ENCODE results near the gene TKTL1.

Gene TKTL1

DNA sequence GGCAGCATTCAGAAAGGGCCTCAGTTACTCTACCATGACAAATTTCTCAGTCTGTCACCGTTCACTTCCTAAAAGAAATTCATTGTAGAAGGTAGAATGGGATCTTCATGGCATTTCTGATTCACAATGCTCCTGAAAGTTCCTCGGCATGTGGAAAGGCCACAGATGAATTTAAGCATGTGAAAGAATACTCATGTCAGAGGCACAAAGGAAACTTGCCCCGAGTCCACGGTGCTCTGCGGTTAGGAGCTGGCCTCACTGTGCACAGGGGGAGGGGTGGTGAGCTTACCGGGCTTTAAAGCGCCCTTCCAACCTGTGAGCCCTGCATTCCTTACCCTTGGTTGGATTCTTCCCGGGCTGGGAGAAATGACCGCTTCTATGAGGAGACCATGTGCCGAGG lies 9.3 kb downstream of the TKTL1 start:
- H4K20me1 ChIP-seq (ENCODE audit: insufficient read depth, low read length), result no peaks in the 10 kb centered on the region
- no peak overlapping the region for H3K9ac ChIP-seq (ENCODE audit: low read depth, low read length)
- H3K4me2 ChIP-seq (ENCODE audit: insufficient read depth, low read length), result no peak overlapping the region
- no peaks in the 10 kb centered on the region for H3K27me3 ChIP-seq (ENCODE audit: insufficient read depth, low read length, poor library complexity)
- TF ChIP-seq, protein P1, sequence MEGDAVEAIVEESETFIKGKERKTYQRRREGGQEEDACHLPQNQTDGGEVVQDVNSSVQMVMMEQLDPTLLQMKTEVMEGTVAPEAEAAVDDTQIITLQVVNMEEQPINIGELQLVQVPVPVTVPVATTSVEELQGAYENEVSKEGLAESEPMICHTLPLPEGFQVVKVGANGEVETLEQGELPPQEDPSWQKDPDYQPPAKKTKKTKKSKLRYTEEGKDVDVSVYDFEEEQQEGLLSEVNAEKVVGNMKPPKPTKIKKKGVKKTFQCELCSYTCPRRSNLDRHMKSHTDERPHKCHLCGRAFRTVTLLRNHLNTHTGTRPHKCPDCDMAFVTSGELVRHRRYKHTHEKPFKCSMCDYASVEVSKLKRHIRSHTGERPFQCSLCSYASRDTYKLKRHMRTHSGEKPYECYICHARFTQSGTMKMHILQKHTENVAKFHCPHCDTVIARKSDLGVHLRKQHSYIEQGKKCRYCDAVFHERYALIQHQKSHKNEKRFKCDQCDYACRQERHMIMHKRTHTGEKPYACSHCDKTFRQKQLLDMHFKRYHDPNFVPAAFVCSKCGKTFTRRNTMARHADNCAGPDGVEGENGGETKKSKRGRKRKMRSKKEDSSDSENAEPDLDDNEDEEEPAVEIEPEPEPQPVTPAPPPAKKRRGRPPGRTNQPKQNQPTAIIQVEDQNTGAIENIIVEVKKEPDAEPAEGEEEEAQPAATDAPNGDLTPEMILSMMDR (IDR thresholded peaks at IDR 0.05; ENCODE audit: borderline replicate concordance, extremely low read depth, low read length, poor library complexity, severe bottlenecking), result no peak
- no peak for TF ChIP-seq EZH2 (IDR thresholded peaks at IDR 0.05; ENCODE audit: borderline replicate concordance, low read depth, low read length, severe bottlenecking)
- peaks cover 3% of the 10 kb centered on the region; the same call in 1 of the 2 replicates for H3K4me1 ChIP-seq (ENCODE audit: insufficient read depth, low read length)
- DNase-seq (no peak), ATAC-seq (ENCODE audit: insufficient read depth, low read depth) (no peak)
- no peaks in the 10 kb centered on the region for H3K9me3 ChIP-seq (ENCODE audit: insufficient read depth, low read length, severe bottlenecking)
- H3K79me2 ChIP-seq (ENCODE audit: insufficient read depth, low read length), result no peaks in the 10 kb centered on the region
- H2AFZ ChIP-seq (ENCODE audit: low read depth, low read length), result no peak overlapping the region
- no peak overlapping the region for H3K27ac ChIP-seq (ENCODE audit: low read length)
- H3K4me3 ChIP-seq (ENCODE audit: low read depth in 1 of 2, low read length in 2 of 2), result no peak overlapping the region
- H3K36me3 ChIP-seq (ENCODE audit: insufficient read depth, low read length), result no peaks in the 10 kb centered on the region

DNA sequence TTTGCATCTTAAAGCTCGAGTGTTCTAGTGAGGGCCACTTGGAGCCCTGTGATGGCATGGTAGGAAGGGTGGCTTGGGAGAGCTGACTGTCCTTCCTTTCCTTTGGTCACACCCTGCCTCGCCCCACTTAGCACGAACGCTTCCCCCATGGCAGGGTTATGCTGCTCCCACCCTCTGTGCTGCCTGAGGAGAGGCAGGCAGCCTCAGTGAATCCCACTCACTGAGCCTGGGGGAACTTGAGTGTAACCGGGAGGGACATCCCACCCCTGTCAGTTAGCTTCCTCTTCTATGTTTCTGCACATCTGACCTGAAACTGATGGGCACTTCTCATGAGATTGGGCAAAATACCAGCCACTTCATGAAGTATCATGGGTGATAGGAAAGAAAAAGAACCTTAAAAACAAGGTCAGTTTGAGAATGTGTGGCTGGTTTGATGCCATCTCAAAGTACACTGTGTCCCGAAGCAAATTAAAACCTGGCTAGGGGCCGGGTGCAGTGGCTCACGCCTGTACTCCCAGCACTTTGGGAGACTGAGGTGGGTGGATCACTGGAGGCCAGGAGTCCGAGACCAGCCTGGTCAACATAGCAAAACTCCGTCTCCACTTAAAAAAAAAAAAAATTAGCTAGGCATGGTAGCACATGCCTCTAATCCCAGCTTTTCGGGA lies 10.1 kb downstream of the TKTL1 start:
- H3K9ac ChIP-seq (ENCODE audit: low read depth, low read length), result no peak overlapping the region
- no peaks in the 10 kb centered on the region for H3K79me2 ChIP-seq (ENCODE audit: insufficient read depth, low read length)
- no peak overlapping the region for H3K4me2 ChIP-seq (ENCODE audit: insufficient read depth, low read length)
- H4K20me1 ChIP-seq (ENCODE audit: insufficient read depth, low read length), result no peaks in the 10 kb centered on the region
- DNase-seq, result no peak
- no peaks in the 10 kb centered on the region for H3K27me3 ChIP-seq (ENCODE audit: insufficient read depth, low read length, poor library complexity)
- H3K4me1 ChIP-seq (ENCODE audit: insufficient read depth, low read length), result peaks cover 3% of the 10 kb centered on the region; the same call in 1 of the 2 replicates
- no peak overlapping the region for H3K4me3 ChIP-seq (ENCODE audit: low read depth in 1 of 2, low read length in 2 of 2)
- H3K27ac ChIP-seq (ENCODE audit: low read length), result no peak overlapping the region
- TF ChIP-seq EZH2 (IDR thresholded peaks at IDR 0.05; ENCODE audit: borderline replicate concordance, low read depth, low read length, severe bottlenecking), result no peak
- TF ChIP-seq, protein P1 (IDR thresholded peaks at IDR 0.05; ENCODE audit: borderline replicate concordance, extremely low read depth, low read length, poor library complexity, severe bottlenecking), result no peak
- no peaks in the 10 kb centered on the region for H3K36me3 ChIP-seq (ENCODE audit: insufficient read depth, low read length)
- H2AFZ ChIP-seq (ENCODE audit: low read depth, low read length), result no peak overlapping the region
- H3K9me3 ChIP-seq (ENCODE audit: insufficient read depth, low read length, severe bottlenecking), result no peaks in the 10 kb centered on the region
- no peak for ATAC-seq (ENCODE audit: insufficient read depth, low read depth)

DNA sequence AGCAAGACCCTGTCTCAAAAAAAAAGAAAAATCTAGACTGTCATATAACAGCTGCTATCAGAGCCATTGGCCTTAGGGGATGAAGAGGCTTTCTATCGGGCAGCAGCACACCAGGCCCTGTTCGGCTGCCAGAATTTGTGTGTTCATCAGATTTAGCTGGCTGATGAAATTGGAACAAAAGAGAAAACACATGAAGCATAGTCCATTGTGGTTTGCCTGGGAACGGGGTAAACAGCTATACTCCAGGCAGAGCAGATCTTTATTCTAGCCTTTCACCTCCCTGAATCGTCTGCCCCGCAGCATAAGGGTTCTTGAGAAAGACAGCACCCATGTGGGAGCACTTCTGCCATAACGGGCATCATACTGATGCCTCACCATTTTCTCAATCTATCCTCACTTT lies 11.6 kb downstream of the TKTL1 start:
- no peak for DNase-seq

More for the DNA sequence above, 11.6 kb downstream of the TKTL1 start:
- Histone ChIP-seq H3K27ac (ENCODE audit: low read length) (no peak overlapping the region), H3K36me3 (ENCODE audit: insufficient read depth, low read length) (no peaks in the 10 kb centered on the region), H3K4me2 (ENCODE audit: insufficient read depth, low read length) (no peak overlapping the region), H4K20me1 (ENCODE audit: insufficient read depth, low read length) (no peaks in the 10 kb centered on the region), H3K9me3 (ENCODE audit: insufficient read depth, low read length, severe bottlenecking) (no peaks in the 10 kb centered on the region), H3K4me1 (ENCODE audit: insufficient read depth, low read length) (peaks cover 3% of the 10 kb centered on the region; the same call in 1 of the 2 replicates), H3K27me3 (ENCODE audit: insufficient read depth, low read length, poor library complexity) (no peaks in the 10 kb centered on the region), H3K79me2 (ENCODE audit: insufficient read depth, low read length) (no peaks in the 10 kb centered on the region), H3K9ac (ENCODE audit: low read depth, low read length) (no peak overlapping the region), H2AFZ (ENCODE audit: low read depth, low read length) (no peak overlapping the region), H3K4me3 (ENCODE audit: low read depth in 1 of 2, low read length in 2 of 2) (no peak overlapping the region)
- TF ChIP-seq, protein P1 (IDR thresholded peaks at IDR 0.05; ENCODE audit: borderline replicate concordance, extremely low read depth, low read length, poor library complexity, severe bottlenecking), result no peak
- no peak for TF ChIP-seq EZH2 (IDR thresholded peaks at IDR 0.05; ENCODE audit: borderline replicate concordance, low read depth, low read length, severe bottlenecking)
- no peak for ATAC-seq (ENCODE audit: insufficient read depth, low read depth)

Data from DND-41 (cell line).